AML-193 (cell line): ENCODE results near the gene UGT2B17.
"Not testable (repeated sequence)": the region's sequence is repeated elsewhere in the genome, so short reads cannot be mapped to it uniquely, and the experiment has no call there.

ENCODE experiments used
- DNase-seq, 2 experiments: peaks; one replicate each; lab custom pipeline; 2025; lab: John Stamatoyannopoulos, UW

UGT2B17 gene

DNA sequence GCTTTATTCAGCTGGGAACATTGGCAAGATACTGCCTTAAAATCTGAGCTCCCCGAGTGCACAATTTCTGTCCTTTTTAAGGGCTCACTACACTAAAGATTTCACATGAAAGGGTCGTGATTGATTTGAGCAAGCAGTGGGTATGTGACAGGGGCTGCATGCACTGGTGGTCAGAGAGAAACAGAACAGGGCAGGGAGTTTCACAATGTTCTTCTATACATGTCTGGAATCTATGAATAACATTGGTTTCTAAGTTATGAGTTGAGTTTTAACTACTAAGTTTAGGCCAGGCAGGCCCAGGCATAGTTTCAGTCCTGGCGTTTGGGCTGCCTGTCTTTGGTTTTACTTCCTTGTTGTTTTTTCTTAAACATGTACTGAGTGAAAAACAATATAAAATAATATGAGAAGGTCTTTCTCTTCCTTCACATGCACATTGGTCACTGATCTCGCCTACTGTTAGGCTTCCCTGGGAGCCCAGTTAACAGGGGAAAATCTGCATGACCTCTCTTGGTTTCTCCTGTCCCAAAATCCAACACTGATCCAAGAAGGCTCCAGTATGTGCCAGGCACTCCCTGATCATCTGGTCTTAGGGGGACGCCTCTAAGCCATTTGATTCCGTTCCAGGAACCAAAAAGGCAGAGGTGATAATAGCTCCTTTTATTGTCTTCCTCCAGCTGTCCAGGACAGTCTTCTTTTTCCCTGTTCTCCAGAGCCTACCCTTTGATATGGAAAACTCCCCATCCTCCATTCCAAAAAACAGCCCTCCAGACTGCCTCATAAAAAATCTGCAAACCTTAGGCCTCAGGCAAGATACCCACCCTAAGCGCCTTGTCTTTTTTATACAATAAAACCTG lies at the start of gene UGT2B17:
Gene UGT2B17 (minus strand): TSS at position 51 of the 854 bp plus-strand sequence. CDS start 7,838 bp downstream, outside the sequence.
- no peak for DNase-seq

DNA sequence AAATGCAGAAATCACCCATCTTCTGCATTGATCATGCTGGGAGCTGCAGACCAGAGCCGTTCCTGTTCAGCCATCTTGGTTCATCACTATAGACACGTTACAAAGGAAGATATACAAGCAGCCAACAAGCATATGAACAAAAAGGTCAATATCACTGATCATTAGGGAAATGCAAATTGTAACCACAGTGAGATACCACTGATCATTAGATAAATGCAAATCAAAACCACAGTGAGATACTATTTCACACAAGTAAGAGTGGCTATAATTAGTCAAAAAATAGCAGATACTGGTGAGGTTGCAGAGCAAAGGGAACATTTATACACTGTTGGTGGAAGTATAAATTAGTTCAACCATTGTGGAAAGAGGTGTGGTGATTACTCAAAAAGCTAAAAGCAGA lies 46.6 kb upstream of the UGT2B17 start:
- not testable (repeated sequence) for DNase-seq

DNA sequence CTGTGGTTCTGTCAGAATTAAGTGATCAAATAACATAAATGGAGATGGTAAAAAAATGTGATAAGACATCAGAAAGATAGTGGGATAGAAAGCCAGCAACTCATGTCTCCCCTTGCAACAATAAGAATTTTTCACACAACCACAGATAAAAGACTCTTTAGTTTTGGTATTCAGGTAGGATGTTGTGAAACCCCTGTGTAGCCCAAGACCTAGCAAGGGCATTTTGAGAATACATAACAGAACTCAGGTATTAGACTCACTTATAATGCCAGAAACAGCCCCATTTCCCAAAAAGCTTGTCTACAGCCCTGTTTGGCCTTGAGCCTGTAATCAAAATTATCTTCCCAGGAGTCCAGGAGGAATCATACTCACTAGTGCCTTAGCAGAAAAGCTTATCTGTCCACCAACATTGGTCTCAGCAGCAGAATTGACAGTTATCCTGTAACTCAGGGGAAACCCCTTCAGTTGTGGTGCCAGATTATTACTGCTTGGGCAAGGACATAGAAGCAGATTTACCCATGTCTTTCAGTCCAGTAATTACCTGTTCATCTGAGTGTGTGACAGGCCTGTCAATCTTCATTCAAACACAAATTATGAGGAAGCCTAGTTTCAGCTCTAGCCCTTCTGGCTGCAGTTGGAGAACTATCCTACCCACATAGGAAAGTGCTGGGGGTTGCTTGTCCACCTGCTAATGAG lies 41.0 kb upstream of the UGT2B17 start:
- no peak for DNase-seq

DNA sequence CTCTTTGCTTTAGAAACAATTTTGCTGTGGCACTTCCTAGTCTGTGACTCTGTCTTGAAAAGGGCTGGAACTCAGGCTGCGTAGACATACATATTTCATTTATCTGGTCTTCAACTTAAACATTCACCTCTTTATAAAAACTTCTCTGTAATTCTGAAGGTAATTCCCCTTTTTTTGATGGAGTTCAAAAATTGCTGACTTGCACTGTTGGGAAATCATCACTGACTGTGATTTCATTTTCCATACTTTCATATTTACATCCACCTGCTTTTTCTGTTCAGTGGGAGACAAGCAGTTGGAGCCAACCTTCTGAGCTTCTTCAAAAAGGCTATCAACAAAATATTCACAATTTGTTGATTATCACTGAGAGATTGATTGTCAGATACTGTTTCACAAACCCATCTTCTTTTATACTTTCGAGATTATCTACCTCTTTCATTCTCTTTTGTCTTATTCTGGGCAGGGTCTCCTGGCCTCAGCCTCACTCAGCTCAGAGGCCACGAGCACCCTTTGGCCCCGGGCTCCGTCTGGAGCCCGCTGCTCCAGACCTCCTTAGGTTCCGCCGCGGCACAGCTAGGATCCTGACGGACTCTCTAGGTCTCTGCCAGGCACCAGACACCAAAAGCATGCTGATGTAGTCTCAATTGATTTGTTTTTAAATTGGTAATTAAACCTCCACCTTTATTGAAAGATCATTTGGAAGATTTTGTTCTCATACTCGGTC lies 39.7 kb upstream of the UGT2B17 start:
- no peak for DNase-seq

DNA sequence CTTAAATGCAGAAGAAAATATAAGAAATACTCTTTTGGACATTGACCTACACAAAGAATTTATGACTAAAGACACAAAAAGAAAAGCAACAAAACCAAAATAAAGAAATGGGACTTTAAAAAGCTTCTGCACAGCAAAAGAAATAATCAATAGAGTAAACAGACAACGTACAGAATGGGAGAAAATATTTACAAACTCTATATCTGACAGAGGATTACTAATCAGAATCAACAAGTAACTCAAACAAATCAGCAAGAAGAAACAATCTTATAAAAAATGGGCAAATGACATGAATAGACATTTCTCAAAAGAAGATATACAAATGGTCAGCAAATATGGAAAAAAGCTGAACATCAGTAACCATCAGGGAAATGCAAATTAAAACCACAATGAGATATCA lies 37.6 kb upstream of the UGT2B17 start:
- no peak for DNase-seq

DNA sequence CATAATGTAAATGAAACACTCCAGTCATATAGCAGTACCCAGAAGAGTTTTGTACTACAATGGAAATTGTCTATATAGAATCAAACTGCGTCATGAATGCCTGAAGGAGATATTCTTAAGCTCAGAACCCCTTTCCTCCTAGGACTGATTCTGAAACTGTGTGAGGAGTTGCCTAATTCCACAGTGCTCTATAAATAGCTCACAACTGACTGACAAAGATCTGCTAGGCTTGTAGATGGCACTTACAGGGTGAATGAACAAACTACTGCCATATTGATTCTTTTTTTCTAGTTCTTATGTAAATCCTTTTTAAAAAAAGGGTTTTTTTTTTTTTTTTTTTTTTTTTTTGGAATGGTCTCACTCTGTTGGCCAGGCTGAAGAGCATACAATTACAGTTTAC lies 30.1 kb upstream of the UGT2B17 start:
- DNase-seq, result no peak

DNA sequence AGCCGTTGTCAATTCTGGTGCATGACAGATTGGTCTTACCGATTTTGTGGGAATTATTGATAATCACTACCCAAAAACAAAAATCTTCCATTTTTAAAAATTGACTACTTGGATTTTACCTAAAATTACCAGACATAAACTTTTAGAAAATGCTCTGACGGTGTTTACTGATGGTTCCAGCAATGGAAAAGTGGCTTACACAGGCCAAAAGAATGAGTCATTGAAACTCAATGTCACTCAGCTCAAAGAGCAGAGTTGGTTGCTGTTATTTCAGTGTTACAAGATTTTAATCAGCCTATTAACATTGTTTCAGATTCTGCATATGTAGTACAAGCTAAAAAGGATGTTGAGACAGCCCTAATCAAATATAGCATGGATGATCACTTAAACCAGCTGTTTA lies 23.0 kb upstream of the UGT2B17 start:
- no peak for DNase-seq

DNA sequence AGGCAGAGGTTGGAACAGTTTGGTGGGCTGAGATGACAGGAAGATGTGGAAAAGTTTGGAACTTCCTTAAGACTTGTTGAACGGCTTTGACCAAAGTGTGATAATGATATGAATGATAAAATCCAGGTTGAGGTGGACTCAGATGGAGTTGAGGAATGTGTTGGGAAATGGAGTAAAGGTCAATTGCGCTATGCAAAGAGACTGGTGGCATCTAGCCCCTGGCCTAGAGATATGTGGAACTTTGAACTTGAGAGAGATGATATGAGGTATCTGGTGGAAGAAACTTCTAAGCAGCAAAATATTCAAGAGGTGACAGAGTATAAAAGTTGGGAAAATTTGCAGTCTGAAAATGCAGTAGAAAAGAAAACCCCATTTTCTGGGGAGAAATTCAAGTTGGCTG lies 21.4 kb upstream of the UGT2B17 start:
- DNase-seq, result no peak

DNA sequence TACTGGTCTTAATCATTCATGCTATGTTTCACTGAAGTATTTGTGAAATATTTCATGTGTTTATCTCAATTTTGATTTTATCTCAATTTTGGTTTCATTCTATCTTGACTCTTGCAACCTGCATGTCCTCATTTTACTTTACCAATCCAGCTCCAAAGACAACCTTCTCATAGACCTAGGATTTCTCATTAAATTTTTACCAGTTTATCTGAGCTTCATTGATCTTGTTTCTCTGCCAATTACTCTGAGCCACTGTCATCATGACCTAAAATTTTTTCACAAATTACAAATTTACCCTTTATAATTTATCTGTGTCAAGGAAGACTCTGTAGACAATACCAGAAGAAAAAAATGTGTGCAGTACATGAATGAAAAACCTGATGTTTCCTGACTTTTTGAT lies 18.6 kb upstream of the UGT2B17 start:
- no peak for DNase-seq

DNA sequence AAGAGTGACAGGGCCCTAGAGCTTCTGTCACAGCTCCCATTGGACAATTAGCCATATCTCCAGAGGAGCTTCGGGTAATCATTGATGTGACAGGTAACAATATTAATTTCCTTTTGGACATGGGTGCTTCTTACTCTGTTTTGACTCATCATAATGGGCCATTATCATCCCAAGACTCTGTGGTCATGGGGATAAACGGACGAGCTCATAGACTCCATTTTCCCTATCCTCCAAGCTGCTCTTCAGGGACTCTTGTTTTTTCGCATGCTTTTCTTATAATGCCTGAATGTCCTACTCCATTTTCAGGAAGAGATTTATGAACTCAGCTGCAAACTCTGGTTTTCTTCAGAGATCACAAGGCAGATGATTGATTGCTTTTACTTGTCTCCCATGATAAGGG lies 17.0 kb upstream of the UGT2B17 start:
- DNase-seq, result no peak

DNA sequence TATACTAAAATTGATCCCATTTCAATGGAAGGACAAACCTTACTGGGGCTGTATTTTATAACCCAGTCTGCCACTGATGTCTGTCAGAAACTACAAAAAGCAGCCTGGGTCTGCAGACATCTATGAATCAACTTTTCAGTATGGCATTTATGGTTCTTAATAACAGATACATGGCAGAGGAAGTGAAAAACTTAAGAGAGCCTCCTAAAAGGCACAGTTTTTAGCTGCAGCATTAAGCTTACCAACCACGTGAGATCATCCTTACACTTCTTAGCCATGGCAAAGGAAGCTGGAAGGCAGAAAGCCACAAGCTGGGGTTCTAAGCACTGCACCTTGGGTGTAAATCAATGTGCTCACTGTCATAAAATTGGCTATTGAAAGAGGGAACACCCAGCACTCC lies 16.6 kb upstream of the UGT2B17 start:
- DNase-seq, result no peak

DNA sequence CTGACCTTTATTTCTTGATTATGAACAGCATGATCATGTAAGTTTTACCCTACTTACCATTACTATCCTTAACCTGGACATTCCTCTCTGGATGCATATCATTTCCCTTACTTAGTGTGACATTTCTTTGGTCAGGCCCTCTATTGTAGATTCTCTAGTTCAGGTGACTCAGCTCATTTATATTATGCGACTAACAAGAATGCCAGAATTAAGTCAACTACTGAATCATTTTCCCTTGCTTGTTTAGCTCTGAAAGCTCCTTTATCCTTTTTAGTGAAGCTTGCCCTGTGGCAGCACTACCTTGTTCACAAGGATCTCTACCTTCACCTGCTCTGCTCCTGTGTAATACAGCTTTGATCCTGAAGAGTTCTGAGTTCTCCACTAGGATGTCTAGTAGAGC lies 15.1 kb upstream of the UGT2B17 start:
- DNase-seq, result no peak

DNA sequence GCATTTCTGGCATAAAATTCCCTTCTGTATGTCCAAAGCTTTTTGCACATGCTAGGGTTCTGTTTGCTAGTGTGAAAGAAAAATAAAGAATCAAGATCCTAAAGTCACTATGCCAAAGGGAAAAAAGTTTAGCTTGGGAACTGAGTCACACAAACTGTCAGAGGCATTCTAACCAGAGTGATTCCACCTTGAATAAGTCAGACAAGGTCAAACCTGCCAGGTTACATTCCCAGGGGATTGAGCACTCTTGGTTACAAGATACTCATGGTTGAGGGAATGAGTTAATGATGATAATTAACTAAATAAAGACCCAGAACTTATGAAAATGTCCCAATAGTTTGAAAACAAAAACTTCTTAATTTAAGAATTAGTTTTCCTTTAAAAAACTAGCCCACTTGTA lies 13.7 kb upstream of the UGT2B17 start:
- no peak for DNase-seq

DNA sequence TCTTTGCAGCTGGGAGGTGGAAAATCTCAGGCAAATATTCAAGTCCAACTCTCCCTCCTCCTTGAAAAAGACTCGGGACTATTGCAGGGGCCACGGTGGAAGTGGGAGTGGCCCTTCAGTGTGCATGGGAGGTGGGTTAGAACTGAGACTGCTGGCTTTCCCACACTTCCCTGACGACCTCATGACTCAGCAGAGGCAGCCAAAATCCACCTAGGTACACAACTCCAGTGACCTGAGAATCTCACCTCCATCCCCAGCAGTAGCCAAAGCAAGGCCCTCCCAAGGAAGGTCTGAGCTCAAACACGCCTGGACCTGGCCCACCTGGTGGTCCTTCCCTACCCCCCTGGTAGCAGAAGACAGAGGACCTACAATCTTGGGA lies 6.2 kb upstream of the UGT2B17 start:
- no peak for DNase-seq

DNA sequence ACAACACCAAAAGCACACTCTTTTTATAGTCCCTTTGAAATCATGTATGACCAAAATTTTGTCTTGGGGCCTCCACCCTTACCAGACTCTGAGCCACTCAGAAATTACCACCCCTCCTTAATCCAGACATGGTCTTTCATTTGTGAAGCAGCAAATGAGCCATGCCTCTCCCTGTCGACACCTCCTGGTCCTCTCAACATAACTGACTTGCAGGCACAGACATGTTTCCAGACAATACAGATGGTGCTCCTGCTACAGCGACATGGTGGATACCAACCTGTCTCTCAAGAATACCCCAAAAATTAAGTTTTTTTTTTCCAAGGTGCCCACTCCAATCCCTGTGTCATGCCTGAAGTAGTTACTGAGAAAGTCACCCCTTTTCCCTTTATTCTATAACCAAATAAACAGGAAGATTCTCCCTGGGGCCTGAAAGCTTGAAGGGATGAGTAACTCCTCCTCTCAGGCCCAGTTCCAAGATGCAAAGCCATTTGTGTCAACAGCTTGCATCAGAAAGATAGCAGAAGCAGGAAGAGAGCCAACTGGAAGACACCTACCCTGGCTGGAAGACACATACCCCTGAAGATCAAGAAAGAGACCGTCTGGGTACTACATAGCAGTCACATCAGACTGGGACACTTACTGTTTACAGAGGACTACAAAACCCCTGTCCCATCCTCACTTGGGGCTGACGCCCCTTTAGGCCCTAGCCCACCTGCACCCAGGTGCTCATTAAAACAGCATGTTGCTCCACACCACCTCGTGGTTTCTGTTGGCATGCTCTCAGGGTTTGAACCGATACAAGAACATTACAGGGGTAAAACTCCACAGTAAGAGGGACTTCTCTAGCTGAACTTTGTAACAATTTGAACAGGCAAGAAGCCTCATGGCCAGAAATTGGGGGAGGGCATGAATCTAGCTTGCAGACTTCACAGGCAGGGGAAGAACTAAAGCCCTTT lies 5.5 kb upstream of the UGT2B17 start:
- no peak for DNase-seq

DNA sequence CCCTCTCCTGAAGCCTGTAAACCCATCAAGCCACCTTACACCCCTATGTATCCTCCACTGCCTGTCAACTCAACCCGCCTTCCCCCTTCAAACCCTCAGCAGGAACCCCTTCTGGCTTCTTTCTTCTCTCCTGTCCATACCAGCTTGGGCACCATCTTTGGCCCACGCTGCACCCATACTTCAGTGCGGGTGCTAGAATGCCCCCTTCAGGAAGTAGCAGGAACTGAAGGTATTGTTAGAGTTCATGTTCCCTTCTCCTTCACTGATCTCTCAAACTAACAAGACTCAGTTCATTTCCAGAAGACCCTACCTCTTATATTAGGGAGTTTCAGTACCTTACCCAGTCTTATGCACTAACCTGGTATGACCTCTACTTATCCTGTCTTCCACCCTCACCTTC lies 1.5 kb upstream of the UGT2B17 start:
- DNase-seq, result no peak

DNA sequence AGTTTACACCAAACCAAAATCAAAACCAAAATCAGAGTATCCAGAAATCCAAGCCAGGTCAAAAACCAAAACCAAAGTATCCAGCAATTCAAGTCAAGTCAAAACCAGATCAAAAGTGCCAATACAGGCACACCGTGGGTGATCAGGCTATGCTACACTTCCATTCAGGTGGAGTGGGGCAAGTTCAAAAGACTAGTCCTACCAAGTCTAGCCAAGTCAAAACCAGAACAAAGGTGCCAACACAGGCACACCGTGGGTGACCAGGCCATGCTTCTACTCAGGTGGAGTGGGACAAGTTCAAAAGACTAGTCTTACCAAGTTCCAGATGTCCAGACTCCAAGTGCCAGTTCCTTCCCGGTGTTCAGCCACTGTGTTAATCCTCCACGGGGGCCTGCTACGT lies 486 bp downstream of the UGT2B17 start:
- DNase-seq, result not testable (repeated sequence)

DNA sequence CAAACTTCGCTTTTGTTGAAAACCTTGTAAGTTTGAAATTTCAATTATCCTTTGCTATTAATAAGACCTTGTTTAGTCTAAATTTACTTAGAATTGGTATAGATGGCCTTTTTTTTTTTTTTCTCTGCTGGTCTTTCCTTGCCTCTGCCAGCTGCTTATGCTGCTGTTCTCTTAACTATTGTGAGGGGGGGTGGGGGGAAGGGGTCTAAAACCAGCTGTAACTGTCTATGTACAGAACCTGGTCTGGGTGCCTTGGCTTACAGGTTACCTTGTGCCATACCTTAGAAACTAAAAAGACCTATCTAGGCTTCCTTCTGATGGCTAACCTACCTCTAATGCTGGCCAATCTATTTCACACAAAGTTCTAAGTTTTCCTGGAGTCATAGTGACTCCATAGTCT lies 1.0 kb downstream of the UGT2B17 start:
- DNase-seq, result no peak

DNA sequence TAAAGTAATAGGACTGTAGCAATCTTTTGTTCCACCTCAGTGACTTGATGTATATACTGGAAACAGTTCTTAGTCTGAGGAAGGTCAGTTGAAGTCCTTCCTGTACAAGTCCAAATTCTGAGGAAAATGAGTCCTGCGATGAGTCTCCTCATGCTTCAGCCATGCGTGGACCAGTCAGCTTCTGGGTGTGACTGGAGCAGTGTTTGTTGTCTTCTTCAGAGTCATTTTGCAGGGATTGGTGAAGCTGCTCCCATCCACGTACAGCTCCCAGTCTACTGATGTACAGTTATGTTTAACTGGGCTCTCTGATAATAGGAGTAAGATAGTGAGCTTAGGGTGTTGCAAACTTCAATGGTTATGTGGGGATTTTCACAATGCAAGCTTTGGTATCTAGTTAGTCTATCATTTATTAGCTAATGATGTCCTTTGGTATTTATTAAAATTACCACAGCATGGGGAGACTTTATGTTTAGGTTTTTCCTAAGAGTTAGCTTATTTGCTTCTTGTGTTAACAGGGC lies 3.4 kb downstream of the UGT2B17 start:
- DNase-seq, result no peak

DNA sequence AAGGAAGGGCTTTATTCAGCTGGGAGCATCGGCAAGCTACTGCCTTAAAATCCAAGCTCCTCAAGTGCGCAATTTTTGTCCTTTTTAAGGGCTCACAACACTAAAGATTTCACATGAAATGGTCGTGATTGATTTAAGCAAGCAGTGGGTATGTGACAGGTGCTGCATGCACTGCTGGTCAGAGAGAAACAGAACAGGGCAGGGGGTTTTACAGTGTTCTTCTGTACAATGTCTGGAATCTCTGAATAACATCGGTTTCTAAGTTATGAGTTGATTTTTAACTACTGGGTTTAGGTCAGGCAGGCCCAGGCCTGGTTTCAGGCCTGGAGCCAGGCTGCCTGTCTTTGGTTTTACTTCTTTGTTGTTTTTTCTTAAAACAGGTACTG lies 6.0 kb downstream of the UGT2B17 start:
- DNase-seq, result no peak

DNA sequence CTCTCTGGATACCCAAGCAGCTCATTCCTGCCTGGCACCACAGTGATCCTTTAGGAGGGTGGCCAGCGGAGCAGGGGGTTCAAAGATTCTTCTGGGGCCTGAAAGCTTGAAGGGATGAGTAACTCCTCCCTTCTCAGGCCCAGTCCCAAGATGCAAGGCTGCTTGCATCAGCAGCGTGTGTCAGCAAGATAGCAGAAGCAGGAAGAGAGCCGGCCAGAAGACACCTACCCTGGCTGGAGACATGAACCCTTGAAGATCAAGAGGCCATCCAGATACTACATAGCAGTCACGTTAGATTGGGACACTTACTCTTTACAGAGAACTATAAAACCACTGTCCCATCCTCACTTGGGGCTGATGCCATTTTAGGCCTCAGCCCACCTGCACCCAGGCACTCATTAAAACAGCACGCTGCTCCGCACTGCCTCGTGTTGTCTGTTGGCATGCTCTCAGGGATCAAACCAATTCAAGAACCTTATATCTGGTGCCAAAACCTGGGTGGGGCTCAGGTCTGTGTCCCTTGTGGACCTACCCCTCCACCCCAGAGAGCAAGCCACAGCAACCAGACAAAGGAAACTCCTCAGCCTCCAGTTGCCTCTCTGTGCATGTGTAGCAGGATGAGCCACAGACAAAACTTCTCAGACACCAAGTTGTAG lies 6.5 kb downstream of the UGT2B17 start:
- DNase-seq, result no peak
